HG03442 (cell line): ENCODE results near the gene UNC119.

ENCODE experiments used
- ATAC-seq: cut with Tn5 transposase; IDR thresholded peaks from one replicate; pipeline ENCODE4 v1.9.1; 2021; ENCODE audit warnings: mild to moderate bottlenecking, moderate library complexity; ENCODE audit not compliant: unreplicated experiment

The UNC119 gene

GRCh38 chr17:28573521-28573920 is 21.1 kb upstream of the UNC119 start:
- ATAC-seq = no peak

- no peak for ATAC-seq
Measured at GRCh38 chr17:28573040-28573380, 20.6 kb upstream of the UNC119 start.

GRCh38 chr17:28572259-28573039 is 20.0 kb upstream of the UNC119 start:
- no peak for ATAC-seq

- ATAC-seq = peak; percentile 82
Measured at GRCh38 chr17:28571361-28572122, 19.1 kb upstream of the UNC119 start, which contains the start of gene PIGS. Gene PIGS (minus strand): TSS chr17:28571524. CDS start chr17:28571496, 28 bp downstream.

GRCh38 chr17:28570716-28571360 is 18.4 kb upstream of the UNC119 start:
- ATAC-seq = peak; percentile 29

GRCh38 chr17:28569446-28569845 is 17.0 kb upstream of the UNC119 start:
- no peak for ATAC-seq

- ATAC-seq = no peak
Measured at GRCh38 chr17:28567604-28568003, 15.2 kb upstream of the UNC119 start.

GRCh38 chr17:28563475-28563874 is 11.1 kb upstream of the UNC119 start:
- no peak for ATAC-seq

GRCh38 chr17:28555022-28555421 is 2.6 kb upstream of the UNC119 start:
- ATAC-seq = no peak

- no peak for ATAC-seq
Measured at GRCh38 chr17:28554565-28554964, 2.1 kb upstream of the UNC119 start.

GRCh38 chr17:28553000-28553505 is 629 bp upstream of the UNC119 start:
- no peak for ATAC-seq

GRCh38 chr17:28551421-28552175 is 826 bp downstream of the UNC119 start:
- no peak for ATAC-seq

- ATAC-seq = no peak
Measured at GRCh38 chr17:28550858-28551257, 1.6 kb downstream of the UNC119 start.

- peak; percentile 35 for ATAC-seq
Measured at GRCh38 chr17:28549236-28550132, 2.9 kb downstream of the UNC119 start.

- ATAC-seq = no peak
Measured at GRCh38 chr17:28548417-28549130, 3.9 kb downstream of the UNC119 start.

GRCh38 chr17:28547623-28548416 is 4.6 kb downstream of the UNC119 start:
- ATAC-seq = peak; percentile 41

- no peak for ATAC-seq
Measured at GRCh38 chr17:28547096-28547622, 5.3 kb downstream of the UNC119 start.

- no peak for ATAC-seq
Measured at GRCh38 chr17:28545787-28546415, 6.5 kb downstream of the UNC119 start.
